ENCODE results near the gene SRSF4. TPM values are rescaled to one million over a fixed set of nuclear protein-coding genes. Genes with fewer than 3 reads are reported as not detected.
"Not testable (repeated sequence)": the region's sequence is repeated elsewhere in the genome, so short reads cannot be mapped to it uniquely, and the experiment has no call there.

Gene SRSF4
- total and polyA plus RNA-seq, 3 donors from 2014 or later = 63.2 to 81.7 (median 77.1) TPM

DNA sequence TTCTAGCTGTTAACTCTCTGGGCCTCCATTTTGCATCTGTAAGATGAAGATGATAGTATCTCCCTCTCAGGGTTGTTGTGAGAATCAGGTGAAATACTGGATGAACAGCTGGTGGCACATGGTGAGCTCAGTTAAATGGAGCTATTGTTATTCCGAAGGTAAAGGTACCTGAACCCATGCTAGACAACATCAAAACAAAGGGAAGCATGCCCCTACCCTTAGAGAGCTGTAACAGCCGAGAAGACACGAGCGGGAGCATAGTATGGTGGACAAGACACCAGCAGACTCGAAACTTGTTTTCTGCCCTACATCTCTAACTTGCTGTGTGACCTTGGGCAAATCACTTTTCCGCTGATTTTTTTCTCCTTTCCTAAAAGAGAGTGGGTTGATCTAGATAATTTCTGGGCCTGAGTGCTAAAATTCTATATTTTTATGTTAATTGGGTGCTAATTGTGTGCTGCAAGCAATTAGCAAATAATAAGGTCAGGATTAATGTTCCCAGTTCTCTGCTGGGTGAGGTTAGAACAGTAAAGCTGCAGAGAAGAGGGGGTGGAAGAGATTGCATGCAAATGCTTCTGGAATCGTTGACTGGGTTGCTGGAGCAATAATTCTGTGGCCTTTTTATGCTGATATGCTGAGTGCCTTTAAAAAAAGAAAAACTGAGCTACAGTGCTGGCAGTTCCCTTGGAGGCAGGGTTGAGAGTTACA lies 68.8 kb downstream of the SRSF4 start:
- Histone ChIP-seq H3K36me3 (ENCODE audit: low read depth, missing control alignments) (no peaks in the 10 kb centered on the region), H3K27ac (no peak overlapping the region), H3K27me3 (no peaks in the 10 kb centered on the region), H3K4me3 (no peak overlapping the region), H3K9me3 (no peaks in the 10 kb centered on the region), H3K4me1 (peaks cover 10% of the 10 kb centered on the region)
- DNase-seq = no peak
- 81 to 83% methylated on average over 7 of the region's 7 CpGs for WGBS, 2 donors
- intact Hi-C loops (cut with DNase I; ENCODE audit: low total_unique reads) = no loop called here
- no peak for TF ChIP-seq POLR2A (IDR thresholded peaks at IDR 0.05)
- TF ChIP-seq CTCF (IDR thresholded peaks at IDR 0.05) = no peak

DNA sequence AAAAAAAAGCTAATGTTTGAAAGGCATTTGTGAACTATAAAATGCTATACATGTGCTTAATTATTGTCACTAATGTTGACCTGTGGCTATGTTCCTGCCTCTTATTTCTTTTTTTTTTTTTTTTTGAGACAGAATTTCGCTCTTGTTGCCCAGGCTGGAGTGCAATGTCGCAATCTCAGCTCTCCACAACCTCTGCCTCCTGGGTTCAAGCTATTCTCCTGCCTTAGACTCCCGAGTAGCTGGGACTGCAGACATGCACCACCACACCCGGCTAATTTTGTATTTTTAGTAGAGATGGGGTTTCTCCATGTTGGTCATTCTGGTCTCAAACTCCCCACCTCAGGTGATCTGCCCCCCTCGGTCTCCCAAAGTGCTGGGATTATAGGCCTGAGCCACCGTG lies 73.7 kb downstream of the SRSF4 start:
- DNase-seq; H3K36me3 ChIP-seq (ENCODE audit: low read depth, missing control alignments); H3K27ac ChIP-seq; H3K9me3 ChIP-seq; intact Hi-C loops (cut with DNase I; ENCODE audit: low total_unique reads); H3K4me1 ChIP-seq; H3K4me3 ChIP-seq; H3K27me3 ChIP-seq: not testable (repeated sequence)
- WGBS, 2 donors = 96 to 97% methylated on average over 6 of the region's 6 CpGs

DNA sequence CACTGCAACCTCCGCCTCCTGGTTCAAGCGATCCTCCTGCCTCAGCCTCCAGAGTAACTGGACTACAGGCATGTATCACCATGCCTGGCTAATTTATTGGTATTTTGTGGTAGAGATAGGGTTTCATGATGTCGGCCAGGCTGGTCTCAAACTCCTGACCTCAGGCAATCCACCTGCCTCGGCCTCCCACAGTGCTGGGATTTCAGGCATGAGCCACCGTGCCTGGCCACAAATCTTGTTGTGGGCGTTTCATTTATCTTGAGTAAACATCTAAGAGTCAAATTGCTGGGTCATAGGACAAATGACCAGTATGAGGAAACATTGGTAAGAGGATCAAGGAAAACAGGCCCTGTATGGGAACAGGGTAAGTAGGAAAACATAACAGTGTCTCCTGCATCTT lies 75.9 kb downstream of the SRSF4 start:
- H3K27ac ChIP-seq = no peak overlapping the region
- intact Hi-C loops (cut with DNase I; ENCODE audit: low total_unique reads) = no loop called here
- DNase-seq = no peak
- H3K36me3 ChIP-seq (ENCODE audit: low read depth, missing control alignments) = no peaks in the 10 kb centered on the region
- no peaks in the 10 kb centered on the region for H3K4me1 ChIP-seq
- no peak overlapping the region for H3K4me3 ChIP-seq
- WGBS, 2 donors = 86 to 89% methylated on average over 6 of the region's 6 CpGs
- no peaks in the 10 kb centered on the region for H3K9me3 ChIP-seq
- no peaks in the 10 kb centered on the region for H3K27me3 ChIP-seq
- TF ChIP-seq POLR2A (IDR thresholded peaks at IDR 0.05) (no peak), CTCF (IDR thresholded peaks at IDR 0.05) (no peak)

DNA sequence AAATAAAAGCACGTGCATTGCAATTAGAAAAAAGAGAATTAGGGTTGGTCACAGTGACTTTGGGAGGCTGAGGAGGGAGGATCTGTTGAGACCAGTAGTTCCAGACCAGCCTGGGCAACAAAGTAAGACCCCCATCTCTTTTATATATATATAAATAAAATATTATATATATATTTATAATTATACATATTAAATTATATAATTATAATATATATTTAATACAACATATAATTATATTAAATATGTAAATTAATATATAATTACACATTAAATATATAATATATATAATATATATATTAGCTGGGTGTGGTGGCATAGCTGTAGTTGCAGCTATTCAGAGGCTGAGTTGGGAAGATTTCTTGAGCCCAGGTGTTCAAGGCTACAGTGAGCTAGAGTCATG lies 81.2 kb downstream of the SRSF4 start:
- 84 to 87% methylated on average over 1 of the region's 1 CpG for WGBS, 2 donors
- Histone ChIP-seq H3K27me3 (no peaks in the 10 kb centered on the region), H3K4me1 (no peaks in the 10 kb centered on the region), H3K27ac (no peak overlapping the region), H3K9me3 (no peaks in the 10 kb centered on the region), H3K4me3 (no peak overlapping the region), H3K36me3 (ENCODE audit: low read depth, missing control alignments) (no peaks in the 10 kb centered on the region)
- TF ChIP-seq POLR2A (IDR thresholded peaks at IDR 0.05) = no peak
- TF ChIP-seq CTCF (IDR thresholded peaks at IDR 0.05) = no peak
- no peak for DNase-seq
- intact Hi-C loops (cut with DNase I; ENCODE audit: low total_unique reads) = no loop called here

DNA sequence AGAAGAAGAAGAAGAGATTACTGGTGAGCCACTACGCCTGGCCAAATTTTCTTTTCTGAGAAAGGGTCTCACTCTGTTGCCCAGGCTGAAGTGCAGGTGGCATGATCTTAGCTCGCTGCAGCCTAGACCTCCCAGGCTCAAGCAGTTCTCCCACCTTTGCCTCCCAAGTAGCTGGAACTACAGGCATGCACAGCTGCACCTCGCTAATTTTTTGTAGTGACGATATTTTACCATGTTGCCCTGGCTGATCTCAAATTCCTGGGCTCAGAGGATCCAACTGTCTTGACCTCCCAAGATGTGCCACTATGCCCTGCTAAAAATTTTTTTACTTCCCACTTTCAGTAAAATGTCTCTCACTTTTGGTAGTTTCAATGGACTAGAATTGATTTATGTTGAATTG lies 82.4 kb downstream of the SRSF4 start:
- H3K27me3 ChIP-seq = no peaks in the 10 kb centered on the region
- DNase-seq = no peak
- no peak overlapping the region for H3K4me3 ChIP-seq
- no peaks in the 10 kb centered on the region for H3K4me1 ChIP-seq
- 72 to 80% methylated on average over 4 of the region's 4 CpGs for WGBS, 2 donors
- intact Hi-C loops (cut with DNase I; ENCODE audit: low total_unique reads) = no loop called here
- TF ChIP-seq CTCF (IDR thresholded peaks at IDR 0.05) (no peak), POLR2A (IDR thresholded peaks at IDR 0.05) (no peak)
- H3K27ac ChIP-seq = no peak overlapping the region
- no peaks in the 10 kb centered on the region for H3K9me3 ChIP-seq
- no peaks in the 10 kb centered on the region for H3K36me3 ChIP-seq (ENCODE audit: low read depth, missing control alignments)

Small RNA genes within 50 kb of the gene (small RNA-seq; reads per million reads assigned to genes)
- gene RF02271 = 0 reads per million in 2 donors

Other genes with a start within 250 kb of the SRSF4 start
- 10 to 100 TPM; 40.3 to 41.3 TPM for gene TMEM200B, start 58.0 kb downstream of the SRSF4 start, total RNA-seq
- gene TMEM200B, start 58.0 kb downstream of the SRSF4 start, polyA plus RNA-seq (ENCODE audit: insufficient read depth, low read depth, low replicate concordance) = 35.6 TPM
- 10 to 100 TPM; 37.3 to 38.9 TPM for gene MECR, start 49.0 kb upstream of the SRSF4 start, total RNA-seq
- 33.7 TPM for gene MECR, start 49.0 kb upstream of the SRSF4 start, polyA plus RNA-seq (ENCODE audit: insufficient read depth, low read depth, low replicate concordance)
- gene PTPRU, start 54.6 kb upstream of the SRSF4 start, total RNA-seq = 10 to 100 TPM; 21.7 to 39.1 TPM
- 13.3 TPM for gene PTPRU, start 54.6 kb upstream of the SRSF4 start, polyA plus RNA-seq (ENCODE audit: insufficient read depth, low read depth, low replicate concordance)

Data from testis (tissue), 3 donors.